K562 (cell line): ENCODE results near the gene RBM19. TPM values are rescaled to one million over a fixed set of nuclear protein-coding genes. Genes with fewer than 3 reads are reported as not detected.

Experiments
- BRCA1 ChIP-seq, 2 experiments: fragments of 450-650 bp in 1 of 2; sonication (generic) in 1 of 2; formaldehyde crosslinking in 1 of 2; IDR thresholded peaks; 2 replicates each; pipeline versions ENCODE4 v1.5.0 to v1.6.1; 2017 to 2020; ENCODE audit warnings: mild to moderate bottlenecking in 1 of 2, missing genetic modification reagents in 1 of 2
- HDAC6 ChIP-seq: IDR thresholded peaks from 2 replicates; pipeline ENCODE4 v1.6.1; 2012; ENCODE audit warnings: low read depth, mild to moderate bottlenecking, control low read depth, inconsistent platforms, low read length, moderate library complexity
- KLF1 ChIP-seq: fragments of 450-650 bp; IDR thresholded peaks from 2 replicates; pipeline ENCODE4 v1.6.1; 2016; ENCODE audit warnings: missing genetic modification characterization, missing compliant biosample characterization
- MAFF ChIP-seq: IDR thresholded peaks from 2 replicates; pipeline ENCODE4 v1.6.1; 2012; ENCODE audit warnings: low read length, improper control_type of control experiment
- PURB ChIP-seq: sonication (generic); formaldehyde crosslinking; IDR thresholded peaks from 2 replicates; pipeline ENCODE4 v1.9.0; 2021; ENCODE audit warnings: low read depth, mild to moderate bottlenecking, missing genetic modification reagents
- SAP30 ChIP-seq: fragments of 200-600 bp; sonication (generic); IDR thresholded peaks from 2 replicates; pipeline ENCODE4 v1.6.1; 2012; ENCODE audit warnings: borderline replicate concordance, low read depth, mild to moderate bottlenecking, moderate library complexity, low read length, control low read depth, inconsistent platforms; ENCODE audit not compliant: insufficient read depth, poor library complexity, severe bottlenecking
- SIX5 ChIP-seq, 2 experiments: IDR thresholded peaks; 2 replicates each; pipeline ENCODE4 v1.6.1; 2011; ENCODE audit warnings: low read length in 2 of 2, borderline replicate concordance in 1 of 2, low read depth in 1 of 2, mild to moderate bottlenecking in 1 of 2, moderate library complexity in 1 of 2; ENCODE audit not compliant: insufficient read depth in 1 of 2
- SMARCA4 ChIP-seq: fragments of 450-650 bp; IDR thresholded peaks from 2 replicates; pipeline ENCODE4 v1.6.1; 2016
- SOX6 ChIP-seq: fragments of 450-650 bp; IDR thresholded peaks from 2 replicates; pipeline ENCODE4 v1.6.1; 2014; ENCODE audit warnings: mild to moderate bottlenecking
- SRSF9 ChIP-seq: fragments of 200-400 bp; formaldehyde crosslinking; IDR thresholded peaks from 2 replicates; pipeline ENCODE4 v1.6.1; 2017; ENCODE audit warnings: low read depth, low read length, borderline replicate concordance
- TCF7L2 ChIP-seq: fragments of 150-350 bp; IDR thresholded peaks from 2 replicates; pipeline ENCODE4 v1.6.1; 2016; ENCODE audit warnings: low read depth, mild to moderate bottlenecking, low read length, moderate library complexity
- USF1 ChIP-seq: sonication (generic); formaldehyde crosslinking; IDR thresholded peaks from 2 replicates; pipeline ENCODE4 v1.9.0; 2022; ENCODE audit warnings: mild to moderate bottlenecking, missing genetic modification reagents
- ZBTB40 ChIP-seq, 2 experiments: fragments of 450-650 bp in 1 of 2; sonication (generic) in 1 of 2; formaldehyde crosslinking in 1 of 2; IDR thresholded peaks; 2 replicates each; pipeline versions ENCODE4 v1.7.1 to v1.9.0; 2016 to 2022; ENCODE audit warnings: inconsistent platforms in 1 of 2, mild to moderate bottlenecking in 1 of 2, missing genetic modification reagents in 1 of 2
- ZNF512 ChIP-seq: IDR thresholded peaks from 2 replicates; pipeline ENCODE4 v1.6.1; 2016; ENCODE audit warnings: missing genetic modification characterization, missing compliant biosample characterization
- ZNF586 ChIP-seq: fragments of 450-650 bp; formaldehyde crosslinking; conservative IDR thresholded peaks from 2 replicates; pipeline ENCODE4 v1.4.0; 2020; ENCODE audit warnings: mild to moderate bottlenecking, moderate library complexity
- polyA plus RNA-seq, 8 experiments: library from polyadenylated mRNA; depleted of rRNA in 4 of 8; stranded (reverse) in 5 of 8; unstranded in 3 of 8; fragments of >200 nt; fragmentation: Nextera tagmentation in 2 of 8; fragmentation: Illumina TruSeq in 1 of 8; extraction: Ambion mirVana in 2 of 8; extraction: Trizol in 1 of 8; gene quantifications; 2 replicates each; pipeline versions ENCODE4 v1.2.1 to v1.2.3, GENCODE V29; 2011 to 2014; ENCODE audit warnings: inconsistent platforms in 1 of 8, missing spikeins in 1 of 8
- total RNA-seq, 7 experiments: library from RNA; depleted of rRNA in 6 of 7; stranded (reverse); fragments of >200 nt in 6 of 7; fragmentation: Illumina TruSeq in 2 of 7; extraction: Trizol in 2 of 7; gene quantifications; 2 replicates each; pipeline versions ENCODE4 v1.2.1 to v1.2.3, GENCODE V29; 2011 to 2021; ENCODE audit warnings: low replicate concordance in 1 of 7

Gene RBM19
- total and polyA plus RNA-seq, 9 of the 15 experiments (the other 6 are each of a cell fraction or from before 2014, with no cell fraction given), result 16.0 to 58.4 (median 37.9) TPM

- TF ChIP-seq ZBTB40 (IDR thresholded peaks at IDR 0.05) (no peak), ZBTB40 (CRISPR knock-in tag; IDR thresholded peaks at IDR 0.05) (no peak), SOX6 (no peak), ZNF512 (tag) (peak; percentile 100), BRCA1 (IDR thresholded peaks at IDR 0.05) (no peak), BRCA1 (CRISPR knock-in tag; IDR thresholded peaks at IDR 0.05) (no peak), SRSF9 (no peak), MAFF (no peak), SIX5 (IDR thresholded peaks at IDR 0.05; ENCODE audit: borderline replicate concordance in 1 of 2, insufficient read depth in 1 of 2, low read depth in 1 of 2, low read length in 2 of 2) (no peak), SMARCA4 (peak; percentile 64; the same call in 1 of the 2 replicates), ZNF586 (CRISPR knock-in tag) (no peak), USF1 (no peak), TCF7L2 (no peak), KLF1 (no peak), PURB (CRISPR knock-in tag) (no peak), SAP30 (no peak), HDAC6 (no peak)
These were observed 177.9 kb downstream of the RBM19 start (continued) for GRCh38 chr12:113788020-113788856.
